HG03439 (cell line): ENCODE results near the gene CAMK1.
A peak's percentile ranks its signal among the peaks of the same experiment; 100 is the strongest.
"Not testable (repeated sequence)": the region's sequence is repeated elsewhere in the genome, so short reads cannot be mapped to it uniquely, and the experiment has no call there.

Source experiments
- ATAC-seq: cut with Tn5 transposase; IDR thresholded peaks from one replicate; pipeline ENCODE4 v1.9.1; 2021; ENCODE audit warnings: mild to moderate bottlenecking, moderate library complexity; ENCODE audit not compliant: unreplicated experiment

The CAMK1 gene

DNA sequence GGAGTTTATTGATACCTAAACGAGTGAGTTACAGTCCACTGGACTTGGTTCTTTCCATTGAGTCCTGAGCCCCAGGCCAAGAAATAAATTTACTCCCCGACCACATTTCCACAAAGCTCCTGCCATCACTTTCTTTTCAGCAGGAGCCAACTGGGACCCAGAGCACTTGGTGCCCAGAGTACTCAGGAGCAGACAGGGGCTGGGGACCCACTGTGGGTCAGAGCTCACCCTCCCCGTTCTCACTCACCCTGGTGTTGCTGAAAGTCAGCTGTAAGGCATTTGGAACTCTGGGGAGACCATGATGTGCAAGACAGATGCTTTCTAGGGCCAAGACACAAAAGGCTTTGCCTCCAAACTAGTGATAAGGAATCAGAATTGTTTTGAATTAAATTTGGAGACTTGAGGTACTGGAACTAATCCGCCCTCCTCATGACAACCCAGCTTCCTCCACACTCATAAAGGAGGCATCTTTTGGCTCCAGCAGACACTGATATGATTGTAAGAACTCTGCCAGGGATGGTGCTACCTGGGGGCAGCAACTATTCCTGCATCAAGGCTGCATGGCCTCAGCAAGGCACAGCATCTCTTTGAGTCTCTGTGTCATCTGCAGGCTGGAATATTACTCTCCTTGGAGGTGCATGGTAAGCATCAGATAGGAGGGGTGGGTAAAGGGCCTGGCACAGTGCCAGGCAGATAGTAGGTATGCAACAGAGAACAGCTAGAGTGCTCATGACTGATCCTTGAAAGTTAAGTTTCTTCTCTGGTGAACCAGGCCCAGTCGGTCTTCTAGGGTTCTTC, 7.3 kb upstream of the CAMK1 start:
- no peak for ATAC-seq

- not testable (repeated sequence) for ATAC-seq
These were observed 1.3 kb upstream of the CAMK1 start for GRCh38 chr3:9771007-9771406.

DNA sequence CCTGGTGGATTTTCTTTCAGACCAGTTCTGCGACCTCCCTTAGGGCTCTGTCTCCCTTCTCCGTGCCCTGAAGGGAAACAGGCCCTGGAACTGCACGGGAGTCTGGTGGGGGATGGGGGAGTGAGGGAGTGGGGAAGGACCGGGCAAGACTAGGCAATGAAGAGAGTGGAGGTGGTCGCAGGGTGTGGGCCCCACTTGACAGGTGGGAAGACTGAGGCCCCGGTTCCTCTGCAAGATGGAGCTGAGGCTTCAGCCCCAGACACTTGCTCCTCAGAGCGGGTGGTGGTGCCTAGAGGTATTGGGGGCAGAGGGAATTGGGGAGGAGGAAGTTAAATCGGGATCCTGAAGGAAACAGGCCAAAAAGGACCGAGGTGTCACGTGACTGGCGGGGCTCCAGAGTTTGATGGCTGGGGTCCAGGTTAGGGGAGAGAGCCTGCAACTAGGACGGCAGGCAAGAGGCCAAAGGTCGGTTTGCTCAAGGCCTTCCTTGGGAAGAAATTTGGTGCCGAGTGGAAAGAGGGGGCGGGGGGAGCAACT, 597 bp upstream of the CAMK1 start:
- ATAC-seq, result no peak

- no peak for ATAC-seq
These were observed 735 bp downstream of the CAMK1 start for GRCh38 chr3:9769012-9769411.

- no peak for ATAC-seq
These were observed 1.5 kb downstream of the CAMK1 start for GRCh38 chr3:9768141-9768775.

DNA sequence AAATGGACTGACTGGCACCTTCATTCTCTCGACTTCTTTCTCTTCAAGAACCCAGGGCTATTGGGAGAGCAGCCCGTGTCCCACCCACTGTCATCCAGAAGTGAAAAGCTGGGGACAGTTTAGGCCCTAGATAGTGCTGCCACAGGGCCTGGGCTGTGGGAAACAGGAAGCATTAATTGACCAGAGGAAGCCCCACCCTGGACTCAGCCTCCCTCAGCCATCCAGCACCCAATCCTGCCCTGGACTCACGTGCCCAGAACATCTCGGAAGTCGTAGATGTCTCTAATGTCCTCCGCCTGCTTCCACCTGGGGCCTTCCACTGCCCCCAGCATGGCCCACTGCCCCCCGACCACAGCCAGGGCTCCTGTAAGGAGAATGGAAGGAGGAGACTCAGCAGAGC, 2.3 kb downstream of the CAMK1 start:
- no peak for ATAC-seq

- no peak for ATAC-seq
These were observed 3.9 kb downstream of the CAMK1 start for GRCh38 chr3:9765865-9766264.

- ATAC-seq, result no peak
These were observed 6.9 kb downstream of the CAMK1 start for GRCh38 chr3:9762871-9763270.

DNA sequence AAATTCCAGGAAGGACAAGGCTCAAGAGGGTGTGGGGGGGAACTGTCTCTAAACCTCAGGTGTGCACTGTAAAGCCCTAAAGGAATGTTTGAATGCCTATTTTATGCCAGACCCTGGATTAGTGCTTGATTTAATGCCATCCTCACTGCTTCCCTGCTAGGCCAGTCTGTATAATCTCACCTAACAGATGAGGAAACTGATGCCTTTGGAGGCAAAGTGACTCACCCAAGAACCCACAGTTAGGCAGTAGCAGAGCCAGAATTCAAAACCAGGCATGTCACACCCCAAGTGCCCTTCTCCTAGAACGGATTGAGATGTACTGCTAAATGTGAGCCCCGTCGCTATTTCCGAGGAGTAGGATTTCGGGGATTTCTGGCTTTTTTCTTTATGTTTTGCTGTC, 7.8 kb downstream of the CAMK1 start:
- no peak for ATAC-seq

- no peak for ATAC-seq
These were observed 8.8 kb downstream of the CAMK1 start for GRCh38 chr3:9760779-9761505.

DNA sequence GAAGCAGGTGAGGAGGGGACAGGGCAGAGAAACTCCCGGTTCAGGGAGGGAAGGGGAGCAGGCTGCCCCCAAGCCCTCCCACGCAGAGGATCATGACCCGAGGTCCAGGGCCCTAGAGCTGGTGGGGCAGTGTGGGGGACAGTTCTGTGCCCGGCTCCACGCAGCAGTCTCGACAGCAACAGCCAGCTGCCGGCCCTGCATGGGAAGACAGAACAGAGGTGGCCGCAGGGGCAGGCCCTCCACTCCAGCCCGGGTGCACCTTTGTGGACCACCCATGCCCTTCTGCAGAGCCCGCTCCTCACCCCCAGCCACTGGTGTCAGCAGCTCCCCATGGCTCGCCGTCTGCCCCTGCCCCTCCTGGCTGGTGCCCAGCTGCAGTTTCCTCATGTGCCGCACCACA, 12.3 kb downstream of the CAMK1 start:
- ATAC-seq, result no peak

GRCh38 chr3:9754678-9755077, 15.1 kb downstream of the CAMK1 start:
- no peak for ATAC-seq

- no peak for ATAC-seq
These were observed 19.0 kb downstream of the CAMK1 start for GRCh38 chr3:9750556-9751411.

- peak; percentile 91 for ATAC-seq
These were observed 19.8 kb downstream of the CAMK1 start, which contains the start of gene OGG1 for GRCh38 chr3:9749645-9750555. Gene OGG1, plus strand, starts transcription at chr3:9749952. Its CDS starts 335 bp downstream, at chr3:9750287.

DNA sequence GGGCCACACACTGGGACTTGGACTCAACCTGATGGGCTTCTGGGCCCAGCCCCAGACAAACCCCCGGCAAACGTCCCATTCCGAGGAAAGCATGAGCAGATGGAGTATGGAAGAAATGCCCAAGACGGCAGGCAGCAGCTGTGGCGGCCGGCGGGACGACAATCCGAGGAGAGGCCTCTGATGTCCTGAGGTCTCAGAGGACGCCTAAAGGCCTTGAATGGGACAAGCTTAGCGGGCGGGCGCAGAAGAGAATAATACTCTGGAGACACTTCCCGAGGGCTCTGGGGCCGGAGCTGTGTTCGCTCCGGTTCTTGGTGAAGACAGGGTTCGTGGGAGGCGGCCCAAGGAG, 20.5 kb downstream of the CAMK1 start:
- no peak for ATAC-seq

DNA sequence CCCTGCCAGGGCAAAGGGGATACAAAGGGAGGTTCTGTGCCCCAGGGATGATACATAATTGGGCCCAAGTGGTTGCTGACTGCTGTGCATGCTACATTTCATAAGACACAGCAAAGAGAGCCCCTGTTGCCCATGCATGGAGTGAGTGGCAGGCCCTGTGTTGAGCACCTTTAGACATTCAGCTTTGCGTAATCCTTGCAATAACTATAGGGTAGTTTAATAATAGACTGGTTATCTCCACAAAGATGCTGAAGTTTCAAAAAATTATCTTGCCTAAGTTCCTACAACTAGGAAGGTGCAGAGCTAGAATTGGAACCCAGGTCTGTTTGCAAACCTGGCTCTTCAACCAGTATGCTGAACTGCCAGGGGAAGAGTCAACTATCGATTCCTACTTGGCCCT, 21.7 kb downstream of the CAMK1 start:
- no peak for ATAC-seq

DNA sequence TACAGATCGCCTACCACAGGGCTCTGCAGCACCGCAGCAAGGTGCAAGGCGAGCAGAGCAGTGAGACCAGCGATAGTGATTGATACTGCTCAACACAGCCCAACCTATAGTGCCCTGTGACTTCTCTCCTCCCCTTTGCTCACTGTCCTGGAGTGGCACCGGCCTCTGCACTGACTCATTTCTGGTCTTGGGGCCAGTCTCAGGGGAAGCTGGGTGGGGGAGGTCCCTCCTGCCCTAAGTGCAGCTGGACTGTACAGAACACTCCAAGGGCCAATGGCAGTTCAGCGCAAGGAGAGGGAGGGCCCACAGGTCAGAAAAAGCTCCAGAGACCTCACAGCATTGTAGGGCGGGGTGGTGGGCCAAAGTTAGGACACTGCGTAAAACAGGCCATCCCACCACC, 22.5 kb downstream of the CAMK1 start:
- ATAC-seq, result no peak

- no peak for ATAC-seq
These were observed 23.4 kb downstream of the CAMK1 start for GRCh38 chr3:9746330-9746729.

GRCh38 chr3:9745521-9745920, 24.2 kb downstream of the CAMK1 start:
- no peak for ATAC-seq

- no peak for ATAC-seq
These were observed 25.6 kb downstream of the CAMK1 start for GRCh38 chr3:9744162-9744561.
